ENCODE measurements around the gene CTNNBL1. TPM values are rescaled to one million over a fixed set of nuclear protein-coding genes. Genes with fewer than 3 reads are reported as not detected.

CTNNBL1 gene
- total and polyA plus RNA-seq, 2 experiments from 2014 or later, result 25.3 to 53.7 TPM

- Histone ChIP-seq H3K4me1 (ENCODE audit: insufficient read depth) (no peaks in the 10 kb centered on the region), H2AFZ (no peak overlapping the region), H3K27me3 (replicated peaks; ENCODE audit: insufficient read depth) (no peaks in the 10 kb centered on the region), H3K9me2 (ENCODE audit: insufficient read depth) (no peaks in the 10 kb centered on the region), H3K4me2 (ENCODE audit: unreplicated experiment) (no peak overlapping the region), H3K27ac (no peak overlapping the region), H3F3A (ENCODE audit: insufficient read depth) (no peaks in the 10 kb centered on the region), H3K9ac (no peak overlapping the region), H4K20me1 (ENCODE audit: insufficient read depth) (no peaks in the 10 kb centered on the region), H3K4me3 (no peak overlapping the region), H3K36me3 (ENCODE audit: low read depth) (0 out of 2 replicates have a peak, but pooled peaks cover 5% of the 10 kb centered on the region), H3K79me2 (ENCODE audit: insufficient read depth) (no peaks in the 10 kb centered on the region), H3K9me3 (ENCODE audit: low read depth) (no peaks in the 10 kb centered on the region)
- in situ Hi-C loops (cut with MboI), result no loop called here
- TF ChIP-seq EZH2 (IDR thresholded peaks at IDR 0.05; ENCODE audit: insufficient read depth, poor library complexity, severe bottlenecking) (no peak), EZH2phosphoT487 (IDR thresholded peaks at IDR 0.05; ENCODE audit: insufficient read depth, low read depth) (no peak)
- DNase-seq, result no peak
Observed at GRCh38 chr20:37841389-37841788, 147.6 kb downstream of the CTNNBL1 start.

DNA sequence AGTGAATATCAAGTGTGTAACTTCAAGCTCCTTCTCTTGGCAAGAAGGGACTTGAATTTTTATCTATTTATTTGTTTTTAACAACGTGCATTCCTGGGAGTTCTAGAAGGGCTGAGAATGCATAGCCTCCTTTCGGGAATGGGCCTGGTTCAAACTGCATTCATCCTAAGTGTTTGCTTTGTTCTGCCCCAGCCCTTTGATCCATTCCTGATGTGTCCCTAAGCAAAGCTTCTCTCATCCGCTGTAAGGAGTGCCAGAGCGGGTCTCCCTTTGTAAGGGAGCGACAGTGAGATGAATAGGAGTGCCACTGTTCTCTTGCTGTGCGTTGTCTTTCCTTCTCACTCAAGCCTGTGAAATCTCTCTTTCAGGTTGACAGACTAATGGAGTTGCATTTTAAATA, 148.1 kb downstream of the CTNNBL1 start:
- Histone ChIP-seq H3K4me3 (no peak overlapping the region), H3K27me3 (replicated peaks; ENCODE audit: insufficient read depth) (no peaks in the 10 kb centered on the region), H2AFZ (no peak overlapping the region), H3K36me3 (ENCODE audit: low read depth) (0 out of 2 replicates have a peak, but pooled peaks cover 5% of the 10 kb centered on the region), H3K4me2 (ENCODE audit: unreplicated experiment) (no peak overlapping the region), H3K79me2 (ENCODE audit: insufficient read depth) (no peaks in the 10 kb centered on the region), H3K9ac (no peak overlapping the region), H3K4me1 (ENCODE audit: insufficient read depth) (no peaks in the 10 kb centered on the region), H3F3A (ENCODE audit: insufficient read depth) (no peaks in the 10 kb centered on the region), H4K20me1 (ENCODE audit: insufficient read depth) (no peaks in the 10 kb centered on the region), H3K27ac (no peak overlapping the region), H3K9me2 (ENCODE audit: insufficient read depth) (no peaks in the 10 kb centered on the region), H3K9me3 (ENCODE audit: low read depth) (no peaks in the 10 kb centered on the region)
- no peak for DNase-seq
- TF ChIP-seq EZH2phosphoT487 (IDR thresholded peaks at IDR 0.05; ENCODE audit: insufficient read depth, low read depth), result no peak
- TF ChIP-seq EZH2 (IDR thresholded peaks at IDR 0.05; ENCODE audit: insufficient read depth, poor library complexity, severe bottlenecking), result no peak
- WGBS, 2 experiments (ENCODE audit: low coverage in 1 of 2, low lambda C conversion rate in 2 of 2, missing lambda C conversion rate in 2 of 2), result 89 to 96% methylated on average over 6 of the region's 6 CpGs
- in situ Hi-C loops (cut with MboI), result no loop called here

DNA sequence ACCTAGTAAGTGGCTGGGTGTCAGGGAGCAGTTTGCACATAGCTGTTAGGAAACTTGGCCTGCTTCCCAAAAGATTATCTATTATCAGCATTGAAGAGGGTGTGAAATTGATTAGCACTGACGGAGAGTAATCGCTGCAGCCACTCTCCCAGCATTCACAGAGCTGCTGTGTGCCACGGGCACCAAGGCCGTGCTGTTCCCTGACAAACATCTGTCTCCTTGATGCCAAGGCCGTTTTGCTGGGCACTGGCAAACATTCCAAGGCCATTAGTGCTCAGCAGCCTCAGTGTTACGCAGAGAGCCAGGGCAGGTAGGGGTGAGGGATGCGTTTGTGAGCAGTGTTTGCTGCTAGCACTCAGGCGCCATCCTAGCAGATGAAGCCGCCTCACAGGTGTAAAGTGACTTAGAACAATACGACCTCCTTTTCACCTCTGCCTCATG, 151.4 kb downstream of the CTNNBL1 start:
- Histone ChIP-seq H3K4me1 (ENCODE audit: insufficient read depth) (no peaks in the 10 kb centered on the region), H3K4me2 (ENCODE audit: unreplicated experiment) (no peak overlapping the region), H4K20me1 (ENCODE audit: insufficient read depth) (no peaks in the 10 kb centered on the region), H3K79me2 (ENCODE audit: insufficient read depth) (no peaks in the 10 kb centered on the region), H3K27ac (no peak overlapping the region), H3F3A (ENCODE audit: insufficient read depth) (no peaks in the 10 kb centered on the region), H3K9me3 (ENCODE audit: low read depth) (no peaks in the 10 kb centered on the region), H3K4me3 (no peak overlapping the region), H3K27me3 (replicated peaks; ENCODE audit: insufficient read depth) (no peaks in the 10 kb centered on the region), H3K36me3 (ENCODE audit: low read depth) (0 out of 2 replicates have a peak, but pooled peaks cover 5% of the 10 kb centered on the region), H3K9me2 (ENCODE audit: insufficient read depth) (no peaks in the 10 kb centered on the region), H2AFZ (no peak overlapping the region), H3K9ac (no peak overlapping the region)
- WGBS, 2 experiments (ENCODE audit: low coverage in 1 of 2, low lambda C conversion rate in 2 of 2, missing lambda C conversion rate in 2 of 2), result 87 to 88% methylated on average over 10 of the region's 10 CpGs
- DNase-seq, result no peak
- in situ Hi-C loops (cut with MboI), result no loop called here
- TF ChIP-seq EZH2phosphoT487 (IDR thresholded peaks at IDR 0.05; ENCODE audit: insufficient read depth, low read depth) (no peak), EZH2 (IDR thresholded peaks at IDR 0.05; ENCODE audit: insufficient read depth, poor library complexity, severe bottlenecking) (no peak)

DNA sequence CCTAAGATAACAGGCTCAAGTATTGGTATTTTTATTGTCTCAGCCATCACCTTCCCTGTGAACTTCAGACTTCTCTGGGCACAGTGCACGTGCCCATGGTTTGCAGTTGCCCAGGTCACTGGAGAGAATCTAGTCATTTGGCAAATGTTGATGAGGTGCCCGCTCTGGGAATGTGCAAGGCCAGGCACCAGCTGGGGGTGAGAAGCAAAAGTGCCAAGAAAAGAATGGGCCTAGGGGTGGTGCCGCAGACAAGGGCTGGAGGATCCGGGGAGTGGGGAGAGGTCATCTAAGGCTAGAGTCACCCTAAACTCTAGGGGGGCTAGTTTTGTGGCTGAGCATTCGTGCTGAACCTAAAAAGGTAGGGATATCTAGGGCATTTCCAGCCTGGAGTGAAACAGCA, 152.0 kb downstream of the CTNNBL1 start:
- H3K27me3 ChIP-seq (replicated peaks; ENCODE audit: insufficient read depth), result no peaks in the 10 kb centered on the region
- no peak for DNase-seq
- no peak overlapping the region for H3K4me3 ChIP-seq
- H3K36me3 ChIP-seq (ENCODE audit: low read depth), result 0 out of 2 replicates have a peak, but pooled peaks cover 5% of the 10 kb centered on the region
- no peak overlapping the region for H2AFZ ChIP-seq
- H3K27ac ChIP-seq, result no peak overlapping the region
- in situ Hi-C loops (cut with MboI), result no loop called here
- no peaks in the 10 kb centered on the region for H3K9me2 ChIP-seq (ENCODE audit: insufficient read depth)
- no peaks in the 10 kb centered on the region for H3K9me3 ChIP-seq (ENCODE audit: low read depth)
- H3K9ac ChIP-seq, result no peak overlapping the region
- H4K20me1 ChIP-seq (ENCODE audit: insufficient read depth), result no peaks in the 10 kb centered on the region
- WGBS, 2 experiments (ENCODE audit: low coverage in 1 of 2, low lambda C conversion rate in 2 of 2, missing lambda C conversion rate in 2 of 2), result 89 to 93% methylated on average over 5 of the region's 5 CpGs
- H3F3A ChIP-seq (ENCODE audit: insufficient read depth), result no peaks in the 10 kb centered on the region
- H3K4me2 ChIP-seq (ENCODE audit: unreplicated experiment), result no peak overlapping the region
- H3K4me1 ChIP-seq (ENCODE audit: insufficient read depth), result no peaks in the 10 kb centered on the region
- TF ChIP-seq EZH2 (IDR thresholded peaks at IDR 0.05; ENCODE audit: insufficient read depth, poor library complexity, severe bottlenecking) (no peak), EZH2phosphoT487 (IDR thresholded peaks at IDR 0.05; ENCODE audit: insufficient read depth, low read depth) (no peak)
- H3K79me2 ChIP-seq (ENCODE audit: insufficient read depth), result no peaks in the 10 kb centered on the region

DNA sequence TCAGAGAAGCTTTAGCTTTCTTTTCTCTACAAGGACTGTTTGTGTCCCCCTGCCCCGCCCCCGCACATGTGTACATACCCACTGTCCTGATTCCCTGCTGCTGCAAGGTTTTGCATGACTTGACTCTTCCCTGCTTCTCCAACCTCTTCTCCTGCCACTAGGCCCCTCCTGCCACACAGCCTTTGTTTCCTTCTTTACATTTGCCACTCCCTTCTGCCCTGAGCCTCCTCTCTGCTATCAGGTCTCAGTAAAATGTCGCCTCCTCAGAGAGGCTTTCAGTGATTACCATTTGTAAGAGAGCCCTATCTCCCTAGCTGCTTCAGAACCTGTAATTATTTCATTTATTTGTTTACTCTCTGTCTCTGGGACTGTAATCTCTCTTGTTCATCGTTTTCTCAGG, 152.7 kb downstream of the CTNNBL1 start:
- no peak for DNase-seq
- no peaks in the 10 kb centered on the region for H3K4me1 ChIP-seq (ENCODE audit: insufficient read depth)
- no peaks in the 10 kb centered on the region for H3K9me2 ChIP-seq (ENCODE audit: insufficient read depth)
- H3F3A ChIP-seq (ENCODE audit: insufficient read depth), result no peaks in the 10 kb centered on the region
- no peak overlapping the region for H3K4me3 ChIP-seq
- no peak overlapping the region for H3K27ac ChIP-seq
- H4K20me1 ChIP-seq (ENCODE audit: insufficient read depth), result no peaks in the 10 kb centered on the region
- no peak for TF ChIP-seq EZH2phosphoT487 (IDR thresholded peaks at IDR 0.05; ENCODE audit: insufficient read depth, low read depth)
- no peaks in the 10 kb centered on the region for H3K9me3 ChIP-seq (ENCODE audit: low read depth)
- in situ Hi-C loops (cut with MboI), result no loop called here
- H3K4me2 ChIP-seq (ENCODE audit: unreplicated experiment), result no peak overlapping the region
- no peaks in the 10 kb centered on the region for H3K36me3 ChIP-seq (ENCODE audit: low read depth)
- no peaks in the 10 kb centered on the region for H3K79me2 ChIP-seq (ENCODE audit: insufficient read depth)
- no peak overlapping the region for H3K9ac ChIP-seq
- H2AFZ ChIP-seq, result no peak overlapping the region
- no peaks in the 10 kb centered on the region for H3K27me3 ChIP-seq (replicated peaks; ENCODE audit: insufficient read depth)
- 89 to 98% methylated on average over 2 to 4 of the region's 4 CpGs for WGBS, 2 experiments (ENCODE audit: low coverage in 1 of 2, low lambda C conversion rate in 2 of 2, missing lambda C conversion rate in 2 of 2)

Data from GM23248 (cell line).